ENCODE results near the gene ZSWIM8.
"Not testable (repeated sequence)": the region's sequence is repeated elsewhere in the genome, so short reads cannot be mapped to it uniquely, and the experiment has no call there.

ZSWIM8 gene

DNA sequence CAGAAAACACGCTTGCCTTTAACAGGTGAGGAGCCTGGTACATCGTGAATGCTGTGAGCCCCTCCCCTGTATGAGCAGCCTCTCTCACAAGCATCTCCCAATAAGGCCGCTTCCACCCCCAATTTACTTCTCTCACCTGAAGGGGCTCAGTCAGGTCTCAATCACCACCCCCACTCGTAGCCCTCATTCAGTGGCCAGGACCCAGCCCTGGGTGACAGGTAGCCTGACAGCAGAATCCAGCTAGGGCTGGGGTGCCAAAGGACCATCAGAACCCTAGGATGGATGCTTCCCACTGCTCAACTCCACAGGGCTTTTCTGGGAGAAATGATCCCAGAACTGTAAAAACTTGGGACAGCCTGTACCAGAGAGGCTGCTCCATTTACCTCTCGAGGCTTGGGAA, 32.4 kb downstream of the ZSWIM8 start:
- no peak for DNase-seq

DNA sequence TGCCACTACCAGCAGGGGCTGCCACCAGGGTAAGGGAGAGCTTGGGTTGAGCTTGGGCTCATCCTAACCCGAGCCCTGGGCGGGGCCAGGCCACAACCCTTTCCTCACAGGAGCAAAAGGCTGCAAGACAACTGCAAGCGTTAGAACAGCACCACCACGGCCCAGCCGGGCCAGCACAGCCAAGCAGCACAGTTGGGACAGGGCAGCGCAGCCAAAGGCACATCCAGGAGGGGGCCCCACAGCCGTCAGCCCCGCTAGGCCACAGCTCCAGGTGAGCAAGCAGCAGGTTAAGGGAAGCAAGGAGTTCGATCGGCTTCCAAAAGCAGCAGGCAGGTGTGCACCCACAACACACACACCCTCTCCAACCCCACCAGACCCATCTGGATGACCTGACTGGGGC, 33.0 kb downstream of the ZSWIM8 start:
- DNase-seq: no peak

DNA sequence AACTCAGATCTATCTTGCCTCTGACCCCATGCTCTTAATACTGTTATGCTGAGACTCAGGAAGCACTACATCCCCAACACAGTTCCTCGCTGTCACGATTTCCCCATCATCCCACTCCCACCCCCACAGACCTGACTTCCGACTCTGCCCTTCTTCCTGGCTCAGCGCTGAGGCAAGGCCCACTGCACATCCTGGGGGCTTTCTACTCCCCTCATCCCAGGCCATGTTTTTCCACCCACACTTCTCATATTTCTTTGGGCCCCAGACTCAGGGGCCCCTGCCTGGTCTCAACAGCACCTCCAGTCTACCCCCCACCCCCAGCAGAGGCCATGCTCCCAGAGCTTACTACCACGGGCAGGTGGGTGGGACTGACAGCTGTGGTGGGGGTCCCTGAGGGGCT, 33.7 kb downstream of the ZSWIM8 start:
- DNase-seq: no peak

GRCh38 chr10:73819513-73820093, 34.2 kb downstream of the ZSWIM8 start:
- no peak for DNase-seq

DNA sequence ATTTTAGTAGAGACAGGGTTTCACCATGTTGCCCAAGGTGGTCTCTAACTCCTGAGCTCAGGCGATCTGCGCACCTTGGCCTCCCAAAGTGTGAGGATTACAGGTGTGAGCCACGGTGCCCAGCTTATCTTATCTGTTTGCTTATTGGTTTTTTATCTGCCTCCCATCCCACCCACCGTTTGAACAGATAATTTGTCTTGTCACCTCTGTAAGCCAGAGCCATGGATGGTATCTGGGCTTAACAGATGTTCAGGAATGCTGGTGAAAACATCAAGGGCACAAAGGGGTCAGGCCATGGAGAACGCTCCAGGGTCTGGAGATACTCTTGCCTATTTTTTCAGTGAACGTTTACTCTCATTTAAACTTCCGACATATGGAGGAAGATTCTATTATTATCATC, 38.0 kb downstream of the ZSWIM8 start:
- DNase-seq: no peak

- no peak for DNase-seq
Measured at GRCh38 chr10:73824146-73824725, 38.8 kb downstream of the ZSWIM8 start.

DNA sequence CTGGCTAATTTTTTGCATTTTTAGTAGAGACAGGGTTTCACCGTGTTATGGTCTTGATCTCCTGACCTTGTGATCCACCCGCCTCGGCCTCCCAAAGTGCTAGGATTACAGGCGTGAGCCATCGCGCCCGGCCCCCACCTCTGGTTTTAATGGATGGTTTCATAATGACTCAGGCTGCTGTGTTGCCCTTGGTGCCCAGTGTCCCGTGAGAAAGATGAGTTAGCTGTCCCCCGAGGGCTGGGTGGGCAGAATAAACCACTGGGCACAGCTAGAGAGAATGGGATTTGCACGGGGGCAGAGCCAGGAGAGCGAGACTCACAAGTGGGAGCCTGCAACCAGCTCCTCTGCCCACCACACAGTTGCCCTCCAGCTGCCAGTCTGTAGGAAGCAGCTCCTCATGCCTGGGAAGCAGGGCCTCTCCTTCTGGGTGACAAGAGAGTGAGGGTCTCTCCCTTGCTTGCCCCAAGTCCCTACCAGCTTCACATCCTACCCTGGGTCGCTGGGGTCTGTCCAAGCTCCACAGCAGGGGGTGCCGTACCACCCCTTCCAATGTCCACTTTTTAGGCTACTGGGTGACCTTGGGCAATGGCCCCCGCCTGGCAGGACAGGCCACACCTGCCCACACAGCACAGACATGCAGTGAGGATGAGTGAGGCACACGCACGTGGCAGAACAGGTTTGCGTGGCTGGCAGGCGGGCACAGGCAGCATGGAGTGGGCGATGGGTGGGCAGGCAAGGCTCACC, 42.1 kb downstream of the ZSWIM8 start:
- no peak for DNase-seq

DNA sequence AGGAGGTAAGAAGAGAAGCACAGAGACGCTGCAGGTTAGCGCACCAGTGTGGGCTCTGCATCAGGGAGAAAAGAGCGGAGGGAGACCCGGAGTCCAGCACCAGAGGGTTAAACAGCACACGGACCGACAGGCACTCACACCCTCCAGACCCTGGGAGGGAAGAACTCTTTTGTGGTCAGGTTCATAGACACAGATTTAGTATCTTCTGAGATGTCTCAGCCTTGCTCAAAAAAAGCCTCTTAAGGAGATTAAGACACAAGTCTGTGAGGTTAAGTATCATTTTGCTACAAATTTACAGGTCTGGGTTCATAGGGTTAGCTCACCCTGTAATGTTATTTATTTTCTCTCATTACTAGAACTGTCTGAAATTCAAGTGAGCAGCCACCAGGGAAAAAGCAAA, 42.8 kb downstream of the ZSWIM8 start:
- no peak for DNase-seq

GRCh38 chr10:73829090-73829489, 43.7 kb downstream of the ZSWIM8 start:
- DNase-seq: not testable (repeated sequence)

- no peak for DNase-seq
Measured at GRCh38 chr10:73836427-73836980, 51.1 kb downstream of the ZSWIM8 start.

GRCh38 chr10:73837072-73837471, 51.7 kb downstream of the ZSWIM8 start:
- DNase-seq: no peak

DNA sequence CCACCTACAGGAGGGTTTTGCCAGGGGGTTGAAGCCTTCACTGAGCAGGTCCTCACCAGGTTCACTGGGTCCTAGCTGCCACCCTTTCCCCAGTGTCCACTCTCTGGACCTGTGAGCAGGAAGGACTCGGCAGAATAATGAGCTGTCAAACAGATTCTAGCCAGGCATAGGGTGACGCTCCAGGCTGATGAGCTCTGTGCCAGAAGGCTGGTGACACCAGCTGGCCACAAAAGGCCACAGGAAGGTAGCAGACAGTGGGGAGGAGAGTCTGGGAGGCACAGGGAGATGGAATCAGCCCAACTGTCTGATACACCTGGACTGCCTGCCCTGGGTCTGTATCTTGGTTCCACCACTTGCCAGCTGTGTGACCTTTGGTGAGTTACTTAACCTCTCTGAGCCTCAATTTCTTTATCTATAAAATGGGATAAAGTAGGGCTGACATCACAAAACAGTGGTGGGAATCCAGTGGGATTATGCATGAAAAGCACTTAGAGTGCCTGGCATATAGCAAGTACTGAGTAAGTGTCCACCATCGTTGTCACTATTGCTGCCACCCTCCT, 52.7 kb downstream of the ZSWIM8 start:
- no peak for DNase-seq

DNA sequence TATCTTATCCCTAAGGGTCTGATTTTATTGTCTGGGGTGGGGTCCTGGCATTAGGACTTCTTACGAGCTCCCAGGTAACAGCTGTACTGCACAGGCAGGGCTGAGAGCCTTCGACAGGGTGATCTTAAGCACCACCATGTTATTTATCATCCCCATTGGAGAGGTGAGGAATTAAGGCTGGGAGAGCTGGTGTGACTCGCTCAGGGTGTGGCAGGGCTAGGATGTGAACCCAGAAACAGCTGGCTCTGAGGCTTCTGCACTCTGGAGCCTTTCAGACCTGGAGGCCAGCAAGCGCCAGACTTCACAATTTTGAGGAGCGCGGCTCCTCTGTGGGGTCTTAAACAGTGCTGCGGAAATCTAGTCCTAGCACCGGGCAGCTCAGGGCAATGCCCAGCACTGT, 53.4 kb downstream of the ZSWIM8 start:
- no peak for DNase-seq

DNA sequence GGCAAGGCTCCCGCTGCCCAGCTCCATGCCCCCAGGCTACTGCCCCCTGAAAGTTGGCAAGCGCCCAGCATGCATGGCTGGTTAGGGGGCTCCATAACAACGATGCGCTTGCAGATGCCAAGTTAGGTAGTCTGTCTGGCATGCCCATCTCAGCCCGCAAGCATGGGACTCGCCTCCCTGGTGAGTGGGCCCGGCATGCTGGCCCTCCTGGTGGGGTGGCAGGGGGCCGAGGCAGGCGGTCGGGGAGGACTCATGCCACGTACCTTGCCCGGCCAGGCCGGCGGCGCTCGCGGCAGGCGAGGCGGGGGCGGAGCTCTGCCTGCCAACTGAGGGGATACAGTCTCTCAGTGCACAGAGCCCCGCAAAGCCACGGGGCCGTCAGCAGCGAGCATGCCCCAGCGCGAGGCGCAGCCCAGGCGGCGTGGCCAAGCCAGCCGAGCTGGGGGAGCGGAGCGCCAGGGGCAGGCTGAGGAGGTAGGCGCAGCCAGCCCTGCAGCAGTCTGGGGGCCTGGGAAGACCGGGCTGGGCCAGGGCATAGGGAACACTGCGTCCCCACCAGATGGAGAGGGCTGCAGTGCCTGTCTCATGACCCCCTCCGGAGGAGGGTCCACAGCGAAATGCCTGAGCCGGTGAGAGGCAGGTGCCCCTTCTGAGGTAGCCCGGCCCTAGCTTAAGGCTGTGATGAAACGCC, 54.0 kb downstream of the ZSWIM8 start:
- no peak for DNase-seq

DNA sequence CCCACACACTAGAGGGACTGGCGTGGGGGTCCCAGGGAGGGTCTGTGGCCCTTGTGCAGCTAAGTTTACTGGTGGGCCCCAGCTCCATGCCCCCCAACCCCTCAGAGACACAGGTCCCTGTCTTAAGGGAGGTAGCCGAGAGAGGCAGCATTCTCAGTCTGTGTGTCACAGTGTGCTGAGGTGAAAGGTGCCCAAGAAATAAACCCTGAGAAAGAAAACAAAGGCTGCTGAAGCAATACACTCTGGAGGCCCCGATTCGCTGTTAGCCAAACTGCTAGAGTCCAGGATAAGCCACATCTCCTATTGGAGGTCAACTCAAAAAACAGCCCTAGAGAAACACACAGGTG, 54.6 kb downstream of the ZSWIM8 start:
- no peak for DNase-seq

GRCh38 chr10:73840403-73841060, 55.1 kb downstream of the ZSWIM8 start:
- no peak for DNase-seq

DNA sequence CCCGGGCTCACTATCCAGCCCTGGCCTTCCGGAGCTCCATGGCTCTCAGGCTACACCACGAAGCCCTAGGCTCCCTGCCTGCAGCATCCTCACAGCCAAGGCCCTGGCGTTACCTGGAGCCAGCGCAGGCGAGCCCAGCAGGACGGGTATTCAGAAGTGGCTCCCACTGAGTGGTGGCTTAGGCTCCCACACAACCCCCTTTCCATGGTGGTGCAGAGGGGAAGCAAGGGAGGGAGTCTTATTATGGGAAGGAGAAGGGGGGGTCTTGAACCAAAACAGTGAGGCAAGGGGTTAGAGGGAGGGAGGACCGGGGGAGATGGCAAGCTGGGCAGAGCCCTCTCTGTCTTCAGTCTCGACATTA, 55.6 kb downstream of the ZSWIM8 start:
- no peak for DNase-seq

DNA sequence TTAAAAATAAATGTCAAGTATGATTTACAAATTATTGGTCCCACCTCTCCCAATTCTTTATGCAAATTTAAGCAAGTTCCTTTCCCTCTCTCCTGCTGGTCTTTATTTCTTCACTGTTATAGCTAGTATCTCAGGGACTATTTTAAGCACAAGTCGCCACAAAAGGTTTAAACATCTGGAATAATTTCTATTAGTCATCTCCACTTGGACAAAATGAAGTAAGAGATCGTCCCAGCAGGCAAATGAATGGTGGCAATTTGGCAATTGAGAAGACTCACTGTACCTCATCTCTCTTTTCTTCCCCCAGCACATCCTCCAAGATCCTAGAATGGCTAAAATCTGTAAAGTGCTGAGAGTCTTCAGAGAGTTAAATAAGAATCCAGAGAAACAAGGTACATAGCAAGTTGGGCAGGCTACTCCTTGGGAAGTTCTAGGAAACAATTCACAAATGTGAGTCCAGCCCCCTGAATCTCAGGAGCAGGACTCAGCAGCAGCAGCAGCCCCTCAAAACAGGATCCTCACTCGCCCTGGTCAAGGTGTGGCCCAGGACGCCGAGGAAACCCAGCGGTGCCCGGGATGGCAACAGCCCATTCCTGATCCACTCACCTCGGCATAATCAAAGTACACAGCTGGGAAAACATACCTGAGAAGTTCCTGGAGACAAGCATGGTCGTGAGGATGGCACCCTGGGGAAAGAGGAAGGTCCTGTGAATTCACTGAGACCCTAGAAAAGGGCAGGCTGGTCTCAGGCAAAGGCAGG, 56.3 kb downstream of the ZSWIM8 start:
- no peak for DNase-seq

DNA sequence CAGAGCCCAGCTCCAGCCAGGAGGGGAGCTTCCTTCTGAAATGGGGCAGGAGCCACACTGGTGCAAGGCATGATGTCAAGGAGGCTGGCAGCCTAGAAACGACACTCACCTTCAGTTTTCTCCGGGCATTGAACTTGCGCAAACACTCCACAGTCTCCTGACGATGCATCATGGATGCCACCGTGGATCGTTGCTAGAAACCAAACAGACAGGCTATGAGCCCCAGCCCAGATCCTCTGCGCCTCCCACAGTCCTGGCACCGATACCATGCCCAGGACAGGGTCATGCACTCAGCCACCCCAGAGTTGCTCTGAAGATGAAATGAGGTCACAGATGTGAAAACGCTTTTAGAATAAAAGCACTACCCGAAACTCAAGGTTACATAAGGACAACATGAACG, 56.9 kb downstream of the ZSWIM8 start:
- DNase-seq: no peak

- DNase-seq: no peak
Measured at GRCh38 chr10:73843261-73843660, 57.9 kb downstream of the ZSWIM8 start.

DNA sequence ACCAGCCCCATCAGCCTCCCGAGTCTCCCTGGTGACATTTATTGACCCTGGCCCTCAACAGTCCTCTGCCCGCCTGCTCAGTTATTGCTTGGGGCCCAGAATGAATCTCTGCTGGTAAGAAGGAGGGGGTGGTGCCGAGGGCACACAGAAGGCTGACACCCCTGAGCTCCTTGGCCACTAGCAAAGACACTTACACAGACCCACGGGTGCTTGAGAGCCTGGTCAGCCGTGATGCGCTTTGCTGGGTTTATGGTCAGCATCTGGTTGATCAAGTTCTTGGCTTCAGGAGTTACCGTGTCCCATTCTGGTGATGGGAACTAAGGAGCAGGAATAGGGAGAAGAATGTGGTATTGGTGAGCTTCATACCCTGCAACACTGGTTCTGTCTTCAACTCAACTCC, 61.6 kb downstream of the ZSWIM8 start:
- DNase-seq: no peak

- DNase-seq: peak in 1 of 2 experiments; percentile 56
Measured at GRCh38 chr10:73848821-73849489, 63.5 kb downstream of the ZSWIM8 start.
